SK-N-MC (cell line): ENCODE data around the gene SNAI3.

ENCODE experiments used
- EZH2 ChIP-seq: fragments of 200-600 bp; sonication (generic); IDR thresholded peaks from one replicate; pipeline ENCODE4 v1.6.1; 2017; ENCODE audit warnings: antibody characterized with exemption
- POLR2AphosphoS5 ChIP-seq: IDR thresholded peaks from 2 replicates; pipeline ENCODE4 v1.6.1; 2012; ENCODE audit warnings: mild to moderate bottlenecking, low read depth, low read length, borderline replicate concordance

DNA sequence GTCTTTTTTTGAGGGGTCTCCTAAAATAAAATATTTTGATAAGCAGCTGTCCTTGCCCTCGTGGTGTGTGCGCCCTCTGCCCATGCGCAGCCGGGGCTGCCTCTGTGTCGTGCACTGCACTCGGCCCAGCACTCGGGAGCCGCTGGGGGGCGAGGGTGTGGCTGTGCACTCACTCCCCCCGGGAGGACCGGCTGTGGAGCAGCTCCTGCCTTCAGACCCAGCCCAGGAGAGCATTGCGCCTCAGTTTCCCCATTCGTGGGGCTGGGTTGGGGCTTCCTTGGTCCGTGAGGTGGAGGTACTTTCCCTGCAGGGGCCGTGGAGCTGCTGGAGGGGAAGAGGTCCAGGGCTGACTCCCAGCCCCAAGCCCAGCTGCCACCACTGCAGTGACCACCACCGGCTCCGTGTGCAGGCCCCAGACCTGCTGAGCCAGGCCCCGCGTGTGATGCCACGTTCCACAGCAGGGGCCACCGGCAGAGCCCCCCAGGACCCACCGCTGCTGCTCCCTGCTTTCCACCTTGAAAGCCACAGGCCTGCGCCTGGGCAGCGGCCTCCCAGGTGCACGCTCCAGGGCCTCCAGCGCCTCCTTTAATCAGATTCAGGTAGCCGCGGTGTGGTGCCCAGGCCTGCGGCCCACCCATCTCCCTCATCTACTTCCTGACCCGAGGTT, 54.3 kb downstream of the SNAI3 start:
- TF ChIP-seq EZH2 (no peak), POLR2AphosphoS5 (no peak)
